T follicular helper cell (primary cell): ENCODE measurements around the gene C11orf91.
"Not testable (repeated sequence)": the region's sequence is repeated elsewhere in the genome, so short reads cannot be mapped to it uniquely, and the experiment has no call there.

Source experiments
- DNase-seq: peaks from one replicate; pipeline ENCODE4 v3.0.0-alpha.2; 2020; ENCODE audit warnings: low read depth
- total RNA-seq, 2 experiments: gene quantifications; one replicate each; lab custom pipeline; 2026; lab: John Stamatoyannopoulos, UW

Gene C11orf91
- total RNA-seq, result 0.13 to 0.42 reads per million in 2 experiments

DNA sequence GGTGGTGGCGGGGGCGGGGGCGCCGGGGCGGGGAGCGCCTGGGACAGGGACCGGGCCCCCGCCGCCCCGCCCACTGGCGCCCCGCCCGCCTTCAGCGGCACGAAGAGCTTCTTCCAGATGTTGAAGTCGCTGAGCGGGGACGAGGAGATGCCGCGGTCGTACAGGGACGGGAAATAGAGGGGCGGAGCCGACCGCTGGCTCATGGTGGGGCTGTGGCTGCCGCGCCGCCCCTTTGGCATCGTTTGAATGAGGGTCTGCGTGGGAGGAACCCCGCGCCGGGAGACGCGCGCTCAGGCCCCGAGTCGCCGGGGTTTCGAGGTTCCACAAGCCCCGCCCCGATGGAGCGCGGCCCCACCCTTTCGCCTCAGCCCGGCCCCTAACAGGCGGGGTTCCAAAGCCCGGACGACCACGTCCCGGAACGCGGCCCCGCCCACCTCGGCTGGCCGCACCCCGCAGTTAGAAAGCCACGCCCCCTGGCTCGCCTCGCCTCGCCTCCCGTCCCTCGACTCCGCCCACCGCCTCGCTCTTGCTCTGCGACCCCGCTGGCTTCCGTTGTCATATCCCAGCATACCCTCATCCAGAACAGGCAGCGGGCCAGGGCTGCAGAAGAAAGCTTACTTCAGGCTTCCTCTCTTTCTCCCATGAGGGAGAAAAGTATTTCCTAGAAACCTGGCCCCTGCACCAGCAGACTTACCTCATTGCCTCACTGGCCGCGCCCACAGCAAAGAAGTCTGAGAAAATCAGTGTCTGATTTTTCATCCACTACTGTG lies at the start of gene C11orf91:
C11orf91 (minus strand) TSS at position 325 of the 770 bp plus-strand sequence; CDS start at position 239, 86 bp downstream.
- DNase-seq, result peak; percentile 92

DNA sequence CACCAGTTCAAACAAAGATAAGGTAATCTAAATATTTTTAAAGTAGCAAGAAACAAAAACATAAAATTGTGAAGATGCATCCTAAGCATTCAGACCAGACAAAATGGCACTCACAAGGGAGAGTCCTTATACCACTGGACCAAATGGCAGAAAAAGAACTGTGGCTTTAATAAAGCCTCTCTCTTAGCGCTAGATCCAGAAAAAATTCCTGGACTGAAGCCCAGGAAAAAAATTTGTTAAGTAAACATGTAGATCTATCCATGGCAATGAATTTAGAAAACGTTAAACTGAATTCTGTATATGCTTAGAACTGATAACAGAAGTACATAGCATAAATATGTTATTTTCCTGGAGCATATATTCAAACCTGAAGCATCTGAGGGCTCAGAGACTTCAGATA lies 47.4 kb upstream of the C11orf91 start:
- no peak for DNase-seq

GRCh38 chr11:33743291-33743690 lies 42.7 kb upstream of the C11orf91 start:
- no peak for DNase-seq

GRCh38 chr11:33742249-33742851 lies 41.7 kb upstream of the C11orf91 start:
- no peak for DNase-seq

- no peak for DNase-seq
Observed at GRCh38 chr11:33741806-33742205, 41.2 kb upstream of the C11orf91 start.

GRCh38 chr11:33737362-33737821 lies 36.8 kb upstream of the C11orf91 start:
- no peak for DNase-seq

- DNase-seq, result peak; percentile 89
Observed at GRCh38 chr11:33736148-33736812, 35.7 kb upstream of the C11orf91 start, which contains the start of gene CD59. Gene CD59, minus strand, starts transcription at chr11:33736423. Its CDS starts 13,978 bp downstream, at chr11:33722445.

- DNase-seq, result peak; percentile 24
Observed at GRCh38 chr11:33735271-33736147, 34.9 kb upstream of the C11orf91 start.

- no peak for DNase-seq
Observed at GRCh38 chr11:33734441-33735270, 34.0 kb upstream of the C11orf91 start.

GRCh38 chr11:33733980-33734379 lies 33.4 kb upstream of the C11orf91 start:
- DNase-seq, result no peak

- DNase-seq, result no peak
Observed at GRCh38 chr11:33731723-33732531, 31.3 kb upstream of the C11orf91 start.

- DNase-seq, result no peak
Observed at GRCh38 chr11:33730716-33731115, 30.1 kb upstream of the C11orf91 start.

- DNase-seq, result not testable (repeated sequence)
Observed at GRCh38 chr11:33729072-33729664, 28.5 kb upstream of the C11orf91 start.

- not testable (repeated sequence) for DNase-seq
Observed at GRCh38 chr11:33727539-33727938, 26.9 kb upstream of the C11orf91 start.

GRCh38 chr11:33725496-33725895 lies 24.9 kb upstream of the C11orf91 start:
- DNase-seq, result no peak

GRCh38 chr11:33724644-33725035 lies 24.0 kb upstream of the C11orf91 start:
- no peak for DNase-seq

- DNase-seq, result no peak
Observed at GRCh38 chr11:33723238-33723881, 22.7 kb upstream of the C11orf91 start.

DNA sequence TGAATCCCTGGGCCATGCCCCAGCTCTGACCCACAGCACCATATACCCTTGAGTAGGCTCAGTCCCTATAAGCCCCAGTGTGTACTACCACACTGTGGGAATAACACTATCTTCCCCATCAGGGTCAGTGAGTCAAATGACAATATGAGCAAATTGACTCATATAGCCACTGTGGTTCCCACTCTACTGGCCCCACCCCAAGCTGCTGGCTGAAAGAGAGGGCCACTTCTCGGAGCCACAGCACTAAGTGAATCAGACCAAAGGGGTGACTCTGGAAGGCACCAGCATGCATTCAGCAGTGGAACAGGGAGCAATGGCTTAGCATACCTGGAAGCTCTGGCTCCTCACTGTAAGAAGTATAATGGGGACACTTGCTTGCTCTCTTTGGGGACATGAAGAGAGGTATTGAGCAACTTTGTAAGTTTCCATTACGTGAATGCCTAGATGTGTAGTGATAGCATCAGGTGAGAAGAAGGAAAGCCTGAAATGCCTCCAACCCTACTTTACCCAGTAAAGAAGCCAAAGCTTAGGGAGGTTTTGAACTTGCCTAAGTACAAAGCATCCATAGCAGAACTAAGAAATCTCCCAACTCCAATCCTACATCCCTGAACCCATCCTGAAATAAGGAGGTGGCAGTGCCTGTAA lies 22.1 kb upstream of the C11orf91 start:
- no peak for DNase-seq
